Natural killer cell treated with Interleukin-12 subunit alpha and Interleukin-12 subunit beta and Interleukin-15 and Interleukin-18, amount 100 ng/mL, for 72 hours (primary cell): ENCODE measurements around the gene KIAA0825. TPM values are rescaled to one million over a fixed set of nuclear protein-coding genes. Genes with fewer than 3 reads are reported as not detected.

Source experiments
- ATAC-seq, 2 donors: fragments of 150-1000 bp; cut with Tn5 transposase in 1 of 2; sonication (Bioruptor Pico), chemical (Tn5 transposase) in 1 of 2; 2 replicates each; pipeline ENCODE4 v1.10.0; 2021
- DNase-seq: peaks from one replicate; pipeline ENCODE4 v3.0.0; 2022; ENCODE audit warnings: low spot score
- H3K27ac Mint-ChIP-seq, 2 donors: 1 replicate in 1 of 2; 2 replicates in 1 of 2; pipeline ENCODE4 v1.8.0; 2022; ENCODE audit warnings: mixed read lengths in 2 of 2, mild to moderate bottlenecking in 1 of 2, moderate library complexity in 1 of 2
- H3K27me3 Mint-ChIP-seq, 2 donors: 1 replicate in 1 of 2; 2 replicates in 1 of 2; pipeline ENCODE4 v1.8.0; 2022; ENCODE audit warnings: mixed read lengths in 2 of 2
- H3K36me3 Mint-ChIP-seq: one replicate; pipeline ENCODE4 v1.8.0; 2022; ENCODE audit warnings: mixed read lengths
- H3K4me1 Mint-ChIP-seq, 2 donors: 1 replicate in 1 of 2; 2 replicates in 1 of 2; pipeline ENCODE4 v1.8.0; 2022; ENCODE audit warnings: low read depth in 2 of 2, mixed read lengths in 2 of 2, mild to moderate bottlenecking in 1 of 2
- H3K4me3 Mint-ChIP-seq: one replicate; pipeline ENCODE4 v1.8.0; 2022; ENCODE audit warnings: mixed read lengths
- H3K9me3 Mint-ChIP-seq: 2 replicates; pipeline ENCODE4 v1.8.0; 2022; ENCODE audit warnings: mixed read lengths
- total RNA-seq, 2 donors: library from RNA; stranded (reverse); gene quantifications; one replicate each; pipeline ENCODE4 v1.2.3, GENCODE V29; 2022

The KIAA0825 gene
- total RNA-seq, 2 donors from 2014 or later: 5.2 to 6.2 TPM

DNA sequence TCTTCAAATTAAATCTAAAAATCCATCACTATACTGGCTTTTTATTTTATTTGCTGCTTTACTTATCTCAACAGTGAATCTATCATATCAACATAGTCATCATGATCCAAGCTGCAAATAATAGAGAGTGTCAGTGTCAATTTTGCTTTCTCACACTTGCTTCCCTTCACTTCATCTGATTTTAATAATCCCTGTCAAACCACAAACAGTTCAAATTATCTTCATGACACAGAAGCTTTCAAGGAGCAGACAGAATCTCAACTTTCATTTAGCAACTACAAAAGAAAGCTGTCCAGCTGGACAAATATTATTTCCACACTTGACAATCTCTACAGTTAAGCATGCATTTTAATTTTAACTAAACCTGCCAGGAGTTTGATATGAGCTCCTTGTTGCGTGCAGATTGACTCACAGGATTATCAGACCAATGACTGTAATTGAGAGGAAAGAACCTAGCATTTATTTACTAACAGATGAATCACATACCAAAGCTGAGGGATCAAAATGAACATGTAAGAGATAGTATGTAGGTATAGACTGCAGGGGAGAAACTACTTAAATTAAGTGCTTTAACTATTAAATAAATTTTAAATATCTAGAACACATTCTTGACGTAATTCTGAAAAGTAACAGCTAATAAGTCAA lies 56.0 kb downstream of the KIAA0825 start:
- H3K36me3 Mint-ChIP-seq: peaks cover 4% of the 10 kb centered on the region
- no peaks in the 10 kb centered on the region for H3K9me3 Mint-ChIP-seq
- H3K27me3 Mint-ChIP-seq: no peaks in the 10 kb centered on the region
- H3K27ac Mint-ChIP-seq: peak overlapping the region; percentile 73 to 82
- H3K4me1 Mint-ChIP-seq: peaks cover 8 to 15% of the 10 kb centered on the region in 2 donors
- no peak for DNase-seq
- peak overlapping the region; percentile 57 for H3K4me3 Mint-ChIP-seq
- peak in 1 of 2 donors; percentile 62 for ATAC-seq

DNA sequence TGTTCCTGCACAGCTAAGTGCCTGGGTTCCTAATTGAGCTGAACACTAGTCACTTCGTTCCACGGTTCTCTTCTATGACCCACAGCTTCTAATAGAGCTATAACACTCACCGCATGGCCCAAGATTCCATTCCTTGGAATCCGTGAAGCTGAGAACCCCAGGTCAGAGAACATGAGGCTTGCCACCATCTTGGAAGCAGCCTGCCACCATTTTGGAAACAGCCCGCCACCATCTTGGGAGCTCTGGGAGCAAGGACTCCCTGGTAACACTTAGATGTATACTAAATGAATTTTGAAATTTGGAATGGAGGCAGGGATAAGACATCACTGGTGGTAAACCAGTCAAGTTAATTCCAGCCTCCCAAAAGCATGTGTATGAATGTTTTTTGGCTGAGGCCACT lies 60.4 kb downstream of the KIAA0825 start:
- no peaks in the 10 kb centered on the region for H3K27me3 Mint-ChIP-seq
- H3K27ac Mint-ChIP-seq: peak overlapping the region in 1 of 2 donors; percentile 65
- no peaks in the 10 kb centered on the region for H3K9me3 Mint-ChIP-seq
- H3K4me1 Mint-ChIP-seq: peaks cover 14 to 20% of the 10 kb centered on the region in 2 donors
- DNase-seq (no peak), ATAC-seq (no peak)
- H3K36me3 Mint-ChIP-seq: peaks cover 4% of the 10 kb centered on the region
- no peak overlapping the region for H3K4me3 Mint-ChIP-seq

DNA sequence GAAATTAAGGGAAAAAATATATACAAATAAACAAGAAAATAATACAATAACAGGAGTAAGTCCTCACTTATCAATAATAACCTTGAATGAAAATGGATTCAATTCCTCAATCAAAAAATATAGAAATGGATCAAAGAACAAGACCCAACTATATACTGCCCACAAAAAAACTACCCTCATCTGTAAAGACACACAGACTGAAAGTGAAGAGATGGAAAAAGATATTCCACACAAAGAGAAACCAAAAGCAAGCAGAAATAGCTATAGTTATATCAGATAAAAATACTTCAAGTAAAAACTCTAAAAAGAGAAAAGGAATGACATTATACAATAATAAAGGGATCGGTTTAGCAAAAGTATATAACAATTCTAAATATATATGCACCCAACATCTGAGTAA lies 66.5 kb downstream of the KIAA0825 start:
- Mint-ChIP-seq H3K4me3 (peak overlapping the region; percentile 15), H3K36me3 (peaks cover 14% of the 10 kb centered on the region), H3K9me3 (peaks cover 3% of the 10 kb centered on the region), H3K4me1 (peaks cover 18 to 19% of the 10 kb centered on the region in 2 donors), H3K27me3 (no peaks in the 10 kb centered on the region), H3K27ac (peak overlapping the region; percentile 2 to 80)
- ATAC-seq: no peak
- no peak for DNase-seq

DNA sequence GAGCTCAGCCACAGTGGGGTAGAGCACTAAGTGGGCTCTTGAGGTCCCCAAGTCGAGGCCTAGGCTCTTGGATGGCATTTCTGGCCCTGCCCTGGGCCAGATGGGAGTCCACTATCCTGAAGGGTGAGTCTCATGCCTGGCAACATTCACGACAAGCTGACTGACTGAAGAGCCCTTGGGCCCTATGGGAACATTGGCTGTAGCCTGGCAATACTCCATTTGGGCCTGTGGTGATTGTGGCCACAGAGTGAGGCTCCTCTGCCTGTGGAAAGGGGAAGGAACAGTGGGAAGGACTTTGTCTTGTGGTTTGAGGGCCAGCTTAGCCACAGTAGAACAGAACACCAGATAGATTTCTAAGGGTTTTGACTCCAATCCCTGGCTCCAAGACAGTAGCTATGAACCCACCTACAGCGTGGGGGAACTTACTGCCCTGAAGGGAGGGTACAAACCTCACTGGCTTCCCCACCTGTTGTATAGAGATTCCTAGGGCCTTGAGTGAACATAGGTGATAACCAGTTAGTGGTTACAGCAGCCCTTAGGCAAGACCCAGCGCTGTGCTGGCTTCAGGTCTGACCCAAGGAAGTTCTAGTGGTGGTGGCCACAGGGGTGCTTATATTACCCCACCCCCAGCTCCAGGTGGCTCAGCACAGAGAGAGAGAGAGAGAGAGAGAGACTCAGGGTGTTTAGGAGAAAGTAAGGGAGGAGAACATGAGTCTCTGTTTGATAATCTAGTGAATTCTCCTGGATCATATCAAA lies 72.4 kb downstream of the KIAA0825 start:
- ATAC-seq (peak in 1 of 2 donors; percentile 53), DNase-seq (no peak)
- no peaks in the 10 kb centered on the region for H3K27me3 Mint-ChIP-seq
- H3K4me1 Mint-ChIP-seq: peaks cover 26 to 32% of the 10 kb centered on the region in 2 donors
- peak overlapping the region in 1 of 2 donors; percentile 72 for H3K27ac Mint-ChIP-seq
- H3K36me3 Mint-ChIP-seq: peaks cover 26% of the 10 kb centered on the region
- no peak overlapping the region for H3K4me3 Mint-ChIP-seq
- H3K9me3 Mint-ChIP-seq: peaks cover 6% of the 10 kb centered on the region

DNA sequence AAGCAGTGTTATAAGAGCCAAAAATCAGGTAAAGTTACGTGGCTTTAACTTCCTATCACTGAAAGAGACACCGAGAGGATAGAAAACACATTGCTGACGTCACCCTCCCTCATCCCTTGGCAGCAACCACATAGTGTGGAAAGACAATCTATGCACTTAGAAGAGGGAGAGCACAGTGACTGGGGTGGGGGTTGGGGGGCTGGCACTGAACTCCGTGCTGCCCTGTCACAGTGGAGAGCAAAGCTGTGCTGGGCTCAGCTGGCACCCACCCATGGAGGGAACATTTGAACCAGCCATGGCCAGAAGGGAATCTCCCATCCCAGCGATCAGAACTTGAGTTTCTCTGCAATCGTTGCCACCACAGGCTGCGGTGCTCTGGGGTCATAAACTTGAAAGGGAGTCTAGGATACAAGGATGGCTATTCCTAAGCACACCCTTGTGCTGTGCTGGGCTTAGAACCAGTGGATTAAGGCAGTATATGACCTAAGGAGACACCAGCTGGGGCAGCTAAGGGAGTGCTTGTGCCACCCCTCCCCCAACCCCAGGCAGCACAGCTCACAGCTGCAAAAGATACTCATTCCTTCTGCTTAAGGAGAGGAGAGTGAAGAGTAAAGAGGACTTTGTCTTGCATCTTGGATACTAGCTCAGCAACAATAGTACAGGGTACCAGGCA lies 73.4 kb downstream of the KIAA0825 start:
- Mint-ChIP-seq H3K36me3 (peaks cover 28% of the 10 kb centered on the region), H3K9me3 (peaks cover 4% of the 10 kb centered on the region), H3K27ac (peak overlapping the region; percentile 16 to 23), H3K27me3 (no peaks in the 10 kb centered on the region), H3K4me1 (peaks cover 22 to 30% of the 10 kb centered on the region in 2 donors), H3K4me3 (no peak overlapping the region)
- ATAC-seq (no peak), DNase-seq (no peak)

DNA sequence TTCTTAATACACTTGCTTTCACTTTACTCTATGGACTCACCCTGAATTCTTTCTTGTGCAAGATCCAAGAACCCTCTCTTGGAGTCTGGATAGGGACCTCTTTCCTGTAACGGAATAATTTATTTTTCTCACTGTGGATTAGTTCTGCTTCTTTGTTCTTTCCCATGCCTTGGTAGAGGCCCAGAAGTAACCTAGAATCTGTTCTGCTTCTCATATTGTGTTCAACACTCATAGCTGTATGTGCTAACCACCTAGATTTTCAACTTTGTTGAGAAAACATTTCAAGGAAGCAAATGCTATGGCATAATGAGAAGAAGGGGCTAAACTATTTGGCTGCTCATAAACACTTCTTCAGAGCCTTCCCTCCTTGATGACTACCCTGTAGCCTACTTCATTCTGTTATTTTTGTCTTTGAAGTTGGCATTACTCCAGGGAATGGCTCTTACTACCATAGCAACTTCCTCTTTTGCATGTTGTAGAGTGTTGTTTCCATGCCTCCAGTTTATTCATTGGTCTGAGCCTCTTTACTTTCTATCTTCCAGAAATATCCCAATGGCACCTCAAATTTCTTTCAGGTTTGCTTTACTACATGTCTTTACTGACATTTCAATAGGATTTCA lies 74.3 kb downstream of the KIAA0825 start:
- Mint-ChIP-seq H3K4me3 (no peak overlapping the region), H3K9me3 (peaks cover 4% of the 10 kb centered on the region), H3K36me3 (peaks cover 28% of the 10 kb centered on the region), H3K27ac (peak overlapping the region; percentile 16 to 23), H3K27me3 (no peaks in the 10 kb centered on the region), H3K4me1 (peaks cover 21 to 30% of the 10 kb centered on the region in 2 donors)
- DNase-seq (no peak), ATAC-seq (no peak)

DNA sequence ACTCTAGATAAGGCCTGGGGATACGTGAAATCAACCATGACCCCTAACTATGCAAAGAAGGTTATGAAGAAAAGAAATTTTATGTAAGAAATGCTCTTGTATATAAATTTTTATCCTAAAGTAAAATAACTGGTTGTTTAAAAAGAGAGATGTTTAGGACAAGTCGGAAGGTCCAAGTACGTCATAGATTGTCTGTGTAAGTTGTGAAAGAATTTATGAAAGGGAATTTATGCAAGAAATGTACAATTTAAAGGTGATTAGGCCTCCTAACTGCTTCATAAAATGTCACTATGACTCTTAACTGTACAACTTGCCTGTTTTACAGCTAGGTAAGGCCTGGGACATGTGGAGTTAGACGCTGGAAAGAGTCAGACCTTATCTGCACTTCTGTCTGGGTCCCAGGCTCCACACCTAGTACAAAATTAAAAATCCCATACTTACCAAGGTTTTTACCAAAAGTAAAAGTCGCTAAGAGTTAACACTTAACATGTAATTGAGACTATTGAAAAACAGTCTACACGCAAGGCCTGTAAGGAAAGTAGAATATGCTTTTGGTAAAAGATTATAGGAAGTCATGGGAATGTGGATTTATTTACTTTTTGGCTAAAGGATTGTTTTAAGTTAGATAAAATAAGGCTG lies 77.4 kb downstream of the KIAA0825 start:
- DNase-seq (no peak), ATAC-seq (no peak)
- H3K4me3 Mint-ChIP-seq: no peak overlapping the region
- H3K36me3 Mint-ChIP-seq: peaks cover 27% of the 10 kb centered on the region
- no peak overlapping the region for H3K27ac Mint-ChIP-seq
- peaks cover 4% of the 10 kb centered on the region for H3K9me3 Mint-ChIP-seq
- H3K4me1 Mint-ChIP-seq: peaks cover 22 to 28% of the 10 kb centered on the region in 2 donors
- no peaks in the 10 kb centered on the region for H3K27me3 Mint-ChIP-seq

DNA sequence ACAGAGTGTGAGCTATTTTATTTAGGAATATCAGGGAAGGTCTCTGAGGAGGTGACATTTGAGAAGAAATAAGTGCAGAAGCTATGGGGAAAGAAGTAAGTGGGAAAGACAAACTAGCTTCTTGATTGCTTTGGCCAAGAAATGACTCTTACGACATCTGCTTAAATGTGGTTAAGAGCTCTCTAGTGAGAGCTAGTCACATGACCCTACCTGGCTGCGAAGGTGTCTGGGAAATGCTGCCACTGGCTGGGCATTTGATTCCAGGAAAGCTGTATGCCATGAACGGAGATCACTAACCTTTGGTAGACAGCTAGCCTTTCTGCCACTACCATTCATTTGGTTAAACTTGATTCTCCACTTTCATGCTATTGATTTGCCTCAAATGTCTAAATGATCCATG lies 80.1 kb downstream of the KIAA0825 start:
- DNase-seq (no peak), ATAC-seq (no peak)
- Mint-ChIP-seq H3K4me3 (no peak overlapping the region), H3K36me3 (peaks cover 18% of the 10 kb centered on the region), H3K27me3 (no peaks in the 10 kb centered on the region), H3K4me1 (peaks cover 7 to 8% of the 10 kb centered on the region in 2 donors), H3K9me3 (no peaks in the 10 kb centered on the region), H3K27ac (peak overlapping the region in 1 of 2 donors; percentile 12)

DNA sequence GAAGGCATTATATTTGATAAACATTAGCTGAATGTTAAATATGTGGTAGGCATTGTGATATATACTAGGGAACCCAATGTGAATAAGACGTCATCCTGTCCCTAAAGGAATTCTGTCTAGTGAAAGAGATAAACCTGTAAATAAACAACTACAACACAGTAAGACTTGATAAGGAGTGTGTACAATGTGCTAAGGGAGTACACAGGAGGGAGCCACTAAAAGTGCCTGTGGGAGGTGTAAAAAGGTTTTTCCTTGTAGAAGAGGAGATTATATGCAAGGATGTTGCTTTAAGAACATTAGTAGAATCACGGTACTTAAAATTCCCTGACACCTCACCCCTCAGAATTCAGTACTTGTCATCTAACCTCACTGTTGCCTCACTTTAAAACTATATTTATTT lies 91.7 kb downstream of the KIAA0825 start:
- peak overlapping the region in 1 of 2 donors; percentile 81 for H3K27ac Mint-ChIP-seq
- peaks cover 0 to 17% of the 10 kb centered on the region in 2 donors for H3K4me1 Mint-ChIP-seq
- no peak overlapping the region for H3K4me3 Mint-ChIP-seq
- DNase-seq (no peak), ATAC-seq (no peak)
- no peaks in the 10 kb centered on the region for H3K36me3 Mint-ChIP-seq
- H3K9me3 Mint-ChIP-seq: no peaks in the 10 kb centered on the region
- H3K27me3 Mint-ChIP-seq: no peaks in the 10 kb centered on the region

DNA sequence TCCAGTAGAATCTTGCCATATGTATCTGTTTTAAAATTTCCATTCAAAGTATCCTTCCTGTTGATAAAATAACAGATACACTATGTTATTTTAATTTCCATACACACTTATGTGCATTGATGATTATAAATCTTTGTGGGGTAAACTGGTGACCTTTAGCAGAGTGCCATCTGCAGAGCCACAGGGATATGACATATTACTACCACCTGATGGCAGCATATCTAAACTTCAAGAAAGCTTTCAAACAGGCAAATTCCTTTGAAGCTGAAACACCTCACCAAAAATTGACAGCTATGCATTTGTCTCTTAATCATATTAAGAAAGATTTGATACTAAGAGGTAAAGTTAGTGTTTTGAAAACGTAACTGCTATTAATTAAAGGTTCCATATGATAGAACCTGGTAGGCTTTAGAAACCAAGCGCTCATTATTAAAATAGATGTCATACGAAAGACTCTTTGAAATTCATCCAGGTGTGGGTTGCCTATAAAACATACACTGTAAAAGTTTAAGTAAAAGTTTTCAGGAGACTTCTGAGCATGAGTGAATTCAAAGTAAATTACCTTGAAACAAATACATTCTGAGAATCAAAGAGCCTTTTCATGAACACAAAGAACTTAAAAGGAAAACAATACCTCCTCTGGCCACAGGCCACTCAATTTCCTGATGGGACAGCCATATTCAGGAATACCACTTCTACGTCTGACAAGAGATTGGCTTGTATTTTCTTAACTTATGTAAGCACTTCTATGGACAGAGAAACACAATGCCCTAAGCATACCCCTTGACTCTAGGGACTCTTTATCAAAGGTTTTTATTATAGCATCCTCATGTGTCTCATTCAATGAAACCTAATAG lies 93.3 kb downstream of the KIAA0825 start:
- DNase-seq: peak; percentile 64
- peak overlapping the region; percentile 54 to 81 for H3K27ac Mint-ChIP-seq
- H3K4me3 Mint-ChIP-seq: no peak overlapping the region
- H3K4me1 Mint-ChIP-seq: peaks cover 0 to 17% of the 10 kb centered on the region in 2 donors
- peak; percentile 76 to 78 for ATAC-seq
- H3K36me3 Mint-ChIP-seq: no peaks in the 10 kb centered on the region
- no peaks in the 10 kb centered on the region for H3K27me3 Mint-ChIP-seq
- no peaks in the 10 kb centered on the region for H3K9me3 Mint-ChIP-seq

DNA sequence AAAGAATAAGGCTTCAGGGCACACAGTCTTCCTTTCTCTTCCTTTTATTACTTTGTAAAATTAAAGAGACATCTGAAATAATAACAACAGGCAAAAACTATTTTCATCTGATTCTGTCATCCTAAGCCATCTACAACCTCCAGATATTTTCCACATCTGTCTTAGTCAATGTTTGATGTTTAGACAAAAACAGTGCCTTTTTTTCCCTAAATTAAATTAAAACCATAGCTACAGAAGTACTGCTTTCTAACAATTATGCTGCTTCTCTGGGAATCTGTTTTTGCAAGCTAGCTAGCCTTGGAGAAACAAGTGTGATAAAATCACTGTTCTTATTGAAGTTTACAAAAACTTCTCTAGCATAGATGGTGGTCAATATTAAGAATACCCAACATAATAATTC lies 95.4 kb downstream of the KIAA0825 start:
- H3K9me3 Mint-ChIP-seq: no peaks in the 10 kb centered on the region
- no peaks in the 10 kb centered on the region for H3K27me3 Mint-ChIP-seq
- ATAC-seq (no peak), DNase-seq (no peak)
- H3K4me3 Mint-ChIP-seq: no peak overlapping the region
- H3K27ac Mint-ChIP-seq: peak overlapping the region in 1 of 2 donors; percentile 43
- H3K36me3 Mint-ChIP-seq: no peaks in the 10 kb centered on the region
- H3K4me1 Mint-ChIP-seq: peaks cover 0 to 17% of the 10 kb centered on the region in 2 donors

DNA sequence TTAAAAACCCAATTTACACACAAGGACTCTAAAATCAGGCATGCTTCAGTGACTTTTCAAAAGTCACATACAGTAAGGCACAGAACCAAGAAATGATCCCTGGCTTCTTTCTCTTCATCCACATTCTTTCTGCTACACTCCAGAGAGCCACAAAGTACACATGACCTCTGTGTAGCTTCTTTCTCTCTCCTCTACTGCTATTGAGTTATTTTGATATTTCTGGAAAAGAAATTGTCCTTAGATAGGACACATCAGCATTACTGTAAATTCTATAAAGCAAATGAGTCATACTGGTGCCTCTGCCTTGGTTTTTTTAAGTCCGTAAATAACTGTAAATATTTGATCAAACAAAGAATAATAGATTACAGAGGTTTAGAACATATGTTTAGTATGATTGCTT lies 96.3 kb downstream of the KIAA0825 start:
- Mint-ChIP-seq H3K9me3 (no peaks in the 10 kb centered on the region), H3K4me1 (peaks cover 0 to 17% of the 10 kb centered on the region in 2 donors), H3K4me3 (no peak overlapping the region), H3K27me3 (no peaks in the 10 kb centered on the region), H3K36me3 (no peaks in the 10 kb centered on the region), H3K27ac (peak overlapping the region in 1 of 2 donors; percentile 40)
- DNase-seq: no peak
- ATAC-seq: no peak
